Measurements from ENCODE around the gene CIAO3.

DNA sequence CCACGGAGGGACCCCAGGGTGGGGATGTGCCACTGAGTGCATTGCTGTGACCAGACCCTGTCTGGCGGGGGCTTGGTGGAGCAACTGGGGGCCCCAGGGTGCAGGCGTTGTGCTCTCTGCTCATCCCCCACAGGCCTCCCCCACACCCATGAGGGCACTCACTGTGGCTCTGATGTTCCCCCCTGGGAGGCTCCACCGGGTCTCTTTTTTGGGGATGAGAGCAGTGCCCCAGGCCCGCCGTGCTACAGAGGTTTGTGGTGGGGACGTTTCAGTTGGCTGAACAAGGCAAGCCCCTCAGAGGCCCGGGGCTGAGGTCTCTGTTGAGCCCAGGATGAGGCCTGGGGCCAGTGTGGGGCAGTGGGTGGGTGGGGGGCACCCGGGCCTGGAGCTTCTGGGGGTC, 17.1 kb downstream of the CIAO3 start:
- TF ChIP-seq, protein P1, sequence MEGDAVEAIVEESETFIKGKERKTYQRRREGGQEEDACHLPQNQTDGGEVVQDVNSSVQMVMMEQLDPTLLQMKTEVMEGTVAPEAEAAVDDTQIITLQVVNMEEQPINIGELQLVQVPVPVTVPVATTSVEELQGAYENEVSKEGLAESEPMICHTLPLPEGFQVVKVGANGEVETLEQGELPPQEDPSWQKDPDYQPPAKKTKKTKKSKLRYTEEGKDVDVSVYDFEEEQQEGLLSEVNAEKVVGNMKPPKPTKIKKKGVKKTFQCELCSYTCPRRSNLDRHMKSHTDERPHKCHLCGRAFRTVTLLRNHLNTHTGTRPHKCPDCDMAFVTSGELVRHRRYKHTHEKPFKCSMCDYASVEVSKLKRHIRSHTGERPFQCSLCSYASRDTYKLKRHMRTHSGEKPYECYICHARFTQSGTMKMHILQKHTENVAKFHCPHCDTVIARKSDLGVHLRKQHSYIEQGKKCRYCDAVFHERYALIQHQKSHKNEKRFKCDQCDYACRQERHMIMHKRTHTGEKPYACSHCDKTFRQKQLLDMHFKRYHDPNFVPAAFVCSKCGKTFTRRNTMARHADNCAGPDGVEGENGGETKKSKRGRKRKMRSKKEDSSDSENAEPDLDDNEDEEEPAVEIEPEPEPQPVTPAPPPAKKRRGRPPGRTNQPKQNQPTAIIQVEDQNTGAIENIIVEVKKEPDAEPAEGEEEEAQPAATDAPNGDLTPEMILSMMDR (IDR thresholded peaks at IDR 0.05): no peak
- no peak for TF ChIP-seq ZFX (IDR thresholded peaks at IDR 0.05; ENCODE audit: borderline replicate concordance)

Measured in 22Rv1 (cell line).